GM19099 (cell line): ENCODE measurements around the gene RNF181.
A peak's percentile ranks its signal among the peaks of the same experiment; 100 is the strongest.

Experiments
- POLR2A ChIP-seq: IDR thresholded peaks from 3 replicates; pipeline ENCODE4 v1.6.1; 2011; ENCODE audit warnings: low read depth; ENCODE audit not compliant: insufficient read length; ENCODE audit errors: extremely low read depth

Gene RNF181, protein sequence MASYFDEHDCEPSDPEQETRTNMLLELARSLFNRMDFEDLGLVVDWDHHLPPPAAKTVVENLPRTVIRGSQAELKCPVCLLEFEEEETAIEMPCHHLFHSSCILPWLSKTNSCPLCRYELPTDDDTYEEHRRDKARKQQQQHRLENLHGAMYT

DNA sequence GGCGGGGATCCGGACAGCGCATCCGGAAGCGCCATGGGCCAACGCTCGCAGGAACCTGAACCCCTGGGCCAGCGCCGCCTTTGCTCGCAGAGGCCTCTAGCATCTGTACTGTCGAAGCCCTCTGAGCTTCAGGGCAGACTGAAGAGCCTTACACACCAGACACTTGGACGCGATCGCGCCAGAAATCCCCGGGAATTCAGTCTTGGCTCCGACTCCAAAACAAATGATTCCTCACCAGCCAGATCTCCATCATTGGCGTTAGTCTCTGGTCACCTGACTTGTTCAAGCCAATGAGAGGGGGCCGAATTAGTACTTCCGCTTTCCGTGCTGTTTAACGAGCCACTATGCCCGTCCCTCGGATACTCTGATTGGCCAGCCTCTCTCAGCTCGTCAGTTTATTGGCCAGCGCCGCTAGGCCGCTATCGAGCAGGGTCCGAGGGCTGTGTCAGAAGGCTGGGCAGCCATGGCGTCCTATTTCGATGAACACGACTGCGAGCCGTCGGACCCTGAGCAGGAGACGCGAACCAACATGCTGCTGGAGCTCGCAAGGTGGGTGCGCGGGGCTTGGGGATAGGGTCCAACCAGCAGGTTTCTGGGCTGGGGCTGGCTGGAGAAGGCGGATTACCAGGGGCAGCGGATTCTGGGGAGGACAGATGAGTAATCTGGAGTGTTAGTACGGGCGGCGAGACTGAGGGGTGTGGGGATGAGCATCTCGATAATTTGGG, at the start of gene RNF181:
Gene RNF181 (plus strand): TSS at position 445 of the 725 bp plus-strand sequence. CDS start 19 bp downstream, at position 464.
- peak; percentile 86 for TF ChIP-seq POLR2A

DNA sequence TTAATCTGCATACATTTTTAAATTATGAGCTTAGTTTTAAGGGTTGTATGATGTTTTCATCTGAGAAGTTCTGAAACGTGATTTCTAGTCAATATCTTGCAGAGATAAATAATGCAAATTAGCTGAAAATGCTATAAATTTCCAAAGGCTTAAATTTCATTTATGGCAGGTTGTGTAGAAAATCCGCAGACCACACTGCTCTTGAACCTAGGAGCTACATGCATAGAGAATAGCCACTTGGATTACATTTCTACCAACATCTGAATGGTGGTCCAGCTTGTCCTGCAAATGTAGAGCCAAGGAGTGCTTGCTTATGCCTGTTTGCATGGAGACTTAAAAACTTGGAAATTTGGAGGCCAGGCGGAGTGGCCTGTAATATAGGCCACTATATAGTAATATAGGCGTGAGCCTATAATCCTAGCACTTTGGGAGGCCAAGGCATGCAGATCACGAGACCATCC, 49.7 kb upstream of the RNF181 start:
- no peak for TF ChIP-seq POLR2A

DNA sequence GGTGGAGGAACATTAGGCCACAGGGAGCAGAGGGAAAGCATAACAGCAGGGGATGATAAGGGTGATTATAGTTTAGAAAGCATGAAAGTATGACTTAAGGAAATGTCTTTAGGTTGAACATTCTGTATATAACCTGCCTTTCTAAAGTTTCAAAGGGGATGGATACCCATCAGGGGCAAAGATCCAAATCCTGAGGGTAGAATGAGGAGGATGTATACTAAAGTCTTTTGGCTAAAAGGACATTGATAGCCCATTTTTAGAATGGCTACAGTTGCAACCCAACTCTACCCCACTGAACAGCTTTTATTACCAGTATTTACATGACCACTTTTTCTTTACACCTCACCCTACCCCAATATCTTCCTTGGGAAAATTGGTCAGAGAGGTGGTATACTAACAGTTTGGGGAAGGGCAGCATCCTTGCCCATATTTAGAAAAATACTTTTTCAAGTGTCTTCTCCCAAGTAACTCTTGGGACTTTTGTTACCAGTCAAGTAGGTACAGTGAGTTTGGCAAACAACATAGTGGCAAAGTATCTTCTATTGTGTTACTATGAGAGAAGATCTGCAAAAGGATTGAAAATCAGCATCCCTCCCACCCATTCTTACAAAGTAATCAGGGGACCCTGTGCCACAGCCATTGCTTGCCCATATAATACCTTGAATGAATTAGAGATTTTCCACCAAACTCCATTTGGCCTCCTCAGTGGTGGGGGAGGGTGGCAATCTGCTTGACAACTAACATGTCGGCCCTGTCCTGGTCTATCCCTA, 48.3 kb upstream of the RNF181 start:
- no peak for TF ChIP-seq POLR2A

DNA sequence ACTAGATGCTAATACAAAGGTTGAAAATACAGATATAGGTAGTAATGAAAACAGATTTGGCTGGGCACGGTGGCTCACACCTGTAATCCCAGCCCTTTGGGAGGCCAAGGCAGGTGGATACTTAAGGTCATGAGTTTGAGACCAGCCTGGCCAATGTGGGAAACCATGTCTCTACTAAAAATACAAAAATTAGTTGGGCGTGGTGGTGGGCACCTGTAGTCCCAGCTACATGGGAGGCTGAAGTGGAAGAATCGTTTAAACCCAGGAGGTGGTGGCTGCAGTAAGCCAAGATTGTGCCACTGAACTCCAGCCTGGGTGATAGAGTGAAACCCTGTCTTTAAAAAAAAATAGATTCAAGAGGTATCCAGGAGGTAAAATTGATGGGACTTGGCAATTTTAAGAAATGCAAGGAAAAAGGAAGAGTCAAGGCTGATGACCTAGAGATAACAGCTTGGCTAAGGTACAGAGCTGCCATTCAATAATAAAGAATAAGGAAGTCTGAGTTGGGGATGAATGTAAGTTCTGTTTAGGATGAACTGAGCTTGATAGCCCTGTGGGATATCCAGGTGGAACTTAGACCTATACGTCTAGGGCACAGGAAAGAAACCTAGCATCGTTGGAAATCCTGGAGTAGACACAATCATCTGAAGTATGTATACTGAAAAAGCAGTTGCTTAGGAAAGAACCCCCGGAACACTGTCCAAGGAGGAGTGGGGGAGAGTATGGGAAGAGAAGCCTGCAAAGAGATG, 47.5 kb upstream of the RNF181 start:
- TF ChIP-seq POLR2A = no peak

DNA sequence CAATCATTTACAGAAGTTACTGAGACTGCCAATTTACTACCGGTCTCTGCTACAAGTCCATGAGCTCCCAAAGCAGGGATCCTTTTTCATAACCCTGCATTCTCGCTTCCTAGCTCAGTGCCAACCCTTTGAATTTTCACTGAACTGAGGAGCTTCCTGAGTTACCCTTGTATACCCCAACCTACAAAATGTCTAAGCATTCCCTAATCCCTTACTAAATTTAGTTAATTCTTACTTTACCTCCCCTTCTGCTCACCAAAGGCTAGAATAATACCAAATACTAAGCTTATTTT, 47.0 kb upstream of the RNF181 start:
- TF ChIP-seq POLR2A = no peak

DNA sequence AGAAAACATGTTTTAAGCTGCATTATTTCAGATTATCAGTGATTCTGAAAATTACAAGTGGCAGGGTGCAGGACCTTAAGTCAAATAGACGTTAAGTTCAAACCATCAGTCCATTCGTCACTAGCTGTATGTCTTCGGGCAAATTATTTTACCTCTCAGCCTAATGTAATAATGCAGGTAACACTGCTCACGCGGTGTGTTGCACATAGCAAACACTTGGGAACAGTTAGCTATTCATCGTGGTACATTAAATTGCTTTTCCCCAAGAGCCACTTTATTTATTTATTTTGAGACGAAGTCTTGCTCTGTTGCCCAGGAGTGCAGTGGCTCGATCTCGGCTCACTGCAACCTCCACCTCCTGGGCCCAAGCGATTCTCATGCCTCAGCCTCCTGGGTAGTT, 46.5 kb upstream of the RNF181 start:
- no peak for TF ChIP-seq POLR2A

DNA sequence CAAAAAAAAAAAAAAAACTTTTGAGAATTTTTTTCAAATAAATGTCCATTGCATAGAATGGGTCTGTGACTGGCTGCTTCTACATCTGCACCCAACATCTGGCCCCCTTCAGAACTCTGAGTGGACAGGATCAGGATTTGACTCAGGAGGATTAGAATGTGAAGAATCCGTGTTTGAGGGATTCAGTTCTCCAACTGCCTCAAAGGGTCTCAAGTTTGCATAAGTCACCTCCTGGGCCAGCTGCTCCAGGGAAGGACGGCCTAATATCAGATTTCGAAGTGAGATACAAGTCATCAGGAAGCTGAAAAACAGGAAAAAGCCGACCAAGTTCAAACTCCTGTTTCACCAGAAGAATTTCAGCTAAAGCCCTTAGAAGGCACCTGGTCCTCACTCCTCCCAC, 45.7 kb upstream of the RNF181 start:
- no peak for TF ChIP-seq POLR2A

DNA sequence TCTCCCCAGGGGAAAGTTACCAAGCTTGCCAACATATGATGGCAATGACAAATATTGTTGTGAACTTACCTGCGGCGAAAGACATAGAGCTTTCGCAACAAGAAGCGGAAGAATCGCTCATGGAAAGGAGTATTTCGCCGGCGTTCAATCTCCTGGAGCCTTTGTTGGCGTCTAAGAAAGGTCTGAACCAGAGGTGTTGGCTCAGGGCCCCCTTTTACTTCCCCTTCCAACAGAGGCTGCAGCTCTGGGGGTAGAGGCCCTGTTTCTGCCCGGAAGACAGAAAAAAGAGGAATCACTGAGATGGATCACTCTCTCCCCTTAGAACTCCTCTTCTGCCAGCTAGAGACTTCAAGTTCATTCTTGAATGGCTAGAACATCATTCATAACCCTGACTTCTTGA, 45.1 kb upstream of the RNF181 start:
- no peak for TF ChIP-seq POLR2A

DNA sequence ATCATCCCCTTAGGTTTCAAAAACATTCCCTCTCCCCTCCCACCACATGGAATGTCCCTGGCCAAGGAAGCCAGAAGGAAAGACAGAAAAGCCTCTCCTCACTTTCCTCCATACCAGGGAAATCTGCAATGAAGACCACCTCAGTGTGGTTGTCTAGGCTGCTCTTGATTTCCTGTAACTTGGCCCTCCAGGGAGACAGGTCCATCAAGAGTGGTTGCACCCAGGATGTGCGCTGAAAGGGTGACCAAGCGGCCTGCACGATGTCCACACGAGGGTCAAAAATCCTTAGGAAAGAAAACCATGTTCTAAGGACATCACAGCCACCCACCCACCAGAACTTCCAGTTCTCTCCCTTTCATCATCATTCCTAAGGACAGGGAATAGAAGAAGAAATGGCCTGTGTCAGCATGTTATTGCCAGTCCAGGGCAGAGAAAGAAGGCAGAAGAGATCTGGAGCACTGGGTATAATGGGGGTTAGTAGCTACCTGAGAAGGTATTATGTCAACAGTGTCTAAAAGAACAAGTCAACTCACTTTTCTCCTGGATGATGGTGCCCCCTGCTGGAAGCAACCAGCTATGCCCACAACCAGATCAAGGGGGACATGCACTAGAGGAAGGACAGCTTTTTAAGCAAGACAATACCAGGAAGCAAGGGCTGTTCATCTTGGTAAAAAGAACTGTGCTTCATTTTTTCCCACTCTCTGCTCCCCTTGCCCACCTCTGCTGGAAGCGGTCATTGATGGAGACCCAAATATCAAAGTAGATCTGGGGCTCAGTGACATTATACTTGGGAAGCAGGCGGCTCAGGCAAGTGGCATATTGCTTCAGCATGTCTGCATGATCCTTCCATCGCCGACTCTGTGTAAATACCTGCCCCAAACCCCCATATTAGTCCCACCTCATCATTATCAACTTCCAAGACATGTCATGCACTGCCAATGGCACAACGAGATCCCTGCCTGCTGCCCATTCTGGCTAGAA, 43.6 kb upstream of the RNF181 start:
- no peak for TF ChIP-seq POLR2A

DNA sequence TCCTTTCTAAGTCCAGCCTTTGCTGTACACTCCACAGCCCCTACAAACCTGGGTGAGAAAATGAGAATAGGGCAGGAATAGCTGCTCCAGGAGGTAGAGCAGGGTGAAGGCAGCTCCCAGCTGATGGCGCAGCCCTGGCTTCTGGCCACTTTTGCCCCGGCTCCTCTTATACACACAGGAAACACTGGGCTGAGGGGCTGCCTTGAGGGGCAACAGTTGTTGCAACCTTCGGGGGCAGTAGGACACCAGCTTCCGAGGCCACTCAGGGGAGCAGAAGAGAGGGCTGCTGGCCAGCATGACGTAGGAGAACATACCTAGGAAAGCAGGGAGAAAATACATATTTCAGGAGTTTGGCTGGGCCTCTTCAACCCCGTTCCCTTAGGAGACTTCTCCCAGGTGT, 42.4 kb upstream of the RNF181 start:
- no peak for TF ChIP-seq POLR2A

DNA sequence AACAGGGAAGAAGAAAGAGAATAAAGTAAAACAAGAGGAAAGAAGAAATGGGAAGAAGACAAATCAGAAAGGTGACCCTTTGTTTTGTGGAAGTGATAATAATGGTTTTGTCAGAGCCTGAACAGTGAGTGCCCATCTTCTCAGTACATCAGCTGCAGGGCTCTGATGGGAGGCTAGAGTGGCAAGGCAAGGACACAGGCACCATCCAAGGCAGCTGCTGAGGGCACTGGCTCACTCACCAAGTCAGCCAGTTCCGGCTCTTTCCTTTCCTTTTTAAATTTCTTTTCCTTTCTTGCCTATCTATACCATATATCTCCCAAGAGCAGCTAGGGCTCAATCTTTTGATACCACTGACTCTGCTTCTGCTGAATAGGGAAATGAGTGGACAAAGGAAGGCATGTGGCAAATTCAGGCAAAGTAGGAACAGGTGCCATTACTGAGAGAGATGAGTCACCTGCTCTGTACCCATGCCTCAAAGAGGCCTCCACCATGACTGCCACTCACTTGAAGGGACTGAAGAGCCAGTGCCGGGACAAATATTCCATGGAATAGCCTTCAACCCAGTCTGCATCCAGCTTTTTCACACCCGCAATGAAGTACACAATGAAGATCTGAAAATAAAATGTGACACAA, 40.4 kb upstream of the RNF181 start:
- TF ChIP-seq POLR2A = no peak

DNA sequence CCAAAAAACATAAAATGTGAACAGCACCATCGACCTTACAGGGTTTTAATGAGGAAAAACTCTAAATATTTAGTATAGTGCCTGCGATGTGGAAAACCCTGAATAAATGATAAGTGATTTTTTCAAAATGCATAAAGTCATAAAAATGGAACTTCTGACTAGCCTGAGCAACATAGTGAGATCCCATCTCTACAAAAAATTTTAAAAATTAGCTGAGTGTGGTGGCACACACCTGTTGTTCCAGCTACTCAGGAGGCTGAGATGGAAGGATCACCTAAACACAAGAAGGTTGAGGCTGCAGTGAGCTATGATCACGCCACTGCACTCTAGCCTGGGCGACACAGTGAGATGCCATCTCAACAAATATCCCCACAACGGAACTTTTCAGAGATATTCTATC, 38.4 kb upstream of the RNF181 start:
- no peak for TF ChIP-seq POLR2A

DNA sequence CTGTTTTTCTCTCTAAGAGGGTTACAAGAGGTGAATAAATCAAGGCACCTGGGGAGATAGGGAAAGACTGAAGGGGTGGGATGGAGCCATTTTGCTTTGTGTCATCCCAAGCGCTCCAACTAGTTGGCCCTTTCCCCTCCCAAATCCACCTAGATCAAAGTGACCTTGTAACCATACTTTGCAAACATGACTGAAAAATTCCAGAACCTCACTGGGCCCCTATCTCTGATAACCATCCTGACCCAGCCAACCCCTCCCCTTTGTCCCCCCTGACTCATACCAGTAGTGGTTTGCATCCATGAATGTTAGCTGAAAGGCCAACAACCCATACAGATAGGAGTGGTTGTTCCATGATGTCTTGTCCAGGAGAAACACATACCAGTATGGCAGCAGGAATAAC, 37.4 kb upstream of the RNF181 start:
- no peak for TF ChIP-seq POLR2A

DNA sequence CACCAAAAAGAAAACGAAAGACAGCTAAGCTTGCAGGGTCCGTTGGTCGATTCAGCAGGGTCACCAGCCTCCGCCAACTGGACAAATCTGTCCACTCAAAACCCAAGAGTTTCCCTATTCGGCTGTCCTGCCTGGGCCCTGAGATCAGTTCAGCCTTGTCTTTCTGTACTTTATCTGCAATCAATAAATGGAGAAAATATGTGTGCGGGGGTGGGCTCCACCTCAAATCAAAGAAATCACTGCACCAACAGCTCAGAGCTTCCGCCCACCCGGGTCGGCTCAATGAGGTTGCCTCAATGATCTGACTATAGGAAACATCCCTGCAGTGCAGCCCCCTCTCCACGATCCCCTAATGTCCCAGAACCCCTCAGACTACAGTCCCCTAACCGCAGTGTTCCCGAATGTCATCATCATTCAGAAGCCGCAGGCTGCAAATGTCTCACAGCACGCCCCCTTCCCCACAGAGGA, 34.7 kb upstream of the RNF181 start:
- no peak for TF ChIP-seq POLR2A
